ENCODE data around the gene PCDHGA3. TPM values are rescaled to one million over a fixed set of nuclear protein-coding genes. Genes with fewer than 3 reads are reported as not detected.

The PCDHGA3 gene
- polyA plus RNA-seq, 1 of the 3 experiments (the other 2 are of a cell fraction): 0.33 TPM

DNA sequence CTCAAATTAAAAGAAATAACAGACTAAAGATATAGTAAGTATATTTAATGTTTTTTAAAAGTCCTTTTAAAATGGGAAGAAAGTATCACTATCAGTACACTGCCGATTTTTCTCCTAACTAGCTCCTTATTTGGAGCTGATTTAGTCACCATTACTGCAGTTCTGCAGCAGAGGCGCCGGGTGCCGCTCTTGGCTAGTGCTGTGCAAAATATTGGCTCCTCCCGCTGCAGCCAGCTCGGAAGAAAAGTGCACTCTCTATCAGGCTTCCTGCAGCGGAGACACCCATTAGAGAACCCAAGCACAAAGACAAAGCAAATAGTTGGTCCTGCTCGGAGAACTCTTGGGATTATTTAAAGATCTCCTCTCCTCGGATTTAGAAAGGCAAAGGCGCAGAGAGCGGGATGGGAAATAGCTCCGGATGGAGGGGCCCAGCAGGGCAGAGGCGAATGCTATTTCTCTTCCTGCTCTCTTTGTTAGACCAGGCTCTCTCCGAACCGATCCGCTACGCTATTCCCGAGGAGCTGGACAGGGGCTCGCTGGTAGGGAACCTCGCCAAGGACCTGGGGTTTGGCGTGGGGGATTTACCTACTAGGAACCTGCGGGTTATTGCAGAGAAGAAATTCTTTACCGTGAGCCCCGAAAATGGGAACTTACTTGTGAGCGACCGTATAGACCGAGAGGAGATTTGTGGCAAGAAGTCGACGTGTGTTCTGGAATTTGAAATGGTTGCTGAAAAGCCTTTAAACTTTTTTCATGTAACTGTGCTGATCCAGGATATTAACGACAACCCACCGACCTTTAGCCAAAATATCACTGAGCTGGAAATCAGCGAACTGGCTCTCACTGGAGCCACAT is 26.6 kb downstream of the PCDHGA3 start, which contains the start of gene PCDHGB3 (continued):
- TF ChIP-seq, protein P1, sequence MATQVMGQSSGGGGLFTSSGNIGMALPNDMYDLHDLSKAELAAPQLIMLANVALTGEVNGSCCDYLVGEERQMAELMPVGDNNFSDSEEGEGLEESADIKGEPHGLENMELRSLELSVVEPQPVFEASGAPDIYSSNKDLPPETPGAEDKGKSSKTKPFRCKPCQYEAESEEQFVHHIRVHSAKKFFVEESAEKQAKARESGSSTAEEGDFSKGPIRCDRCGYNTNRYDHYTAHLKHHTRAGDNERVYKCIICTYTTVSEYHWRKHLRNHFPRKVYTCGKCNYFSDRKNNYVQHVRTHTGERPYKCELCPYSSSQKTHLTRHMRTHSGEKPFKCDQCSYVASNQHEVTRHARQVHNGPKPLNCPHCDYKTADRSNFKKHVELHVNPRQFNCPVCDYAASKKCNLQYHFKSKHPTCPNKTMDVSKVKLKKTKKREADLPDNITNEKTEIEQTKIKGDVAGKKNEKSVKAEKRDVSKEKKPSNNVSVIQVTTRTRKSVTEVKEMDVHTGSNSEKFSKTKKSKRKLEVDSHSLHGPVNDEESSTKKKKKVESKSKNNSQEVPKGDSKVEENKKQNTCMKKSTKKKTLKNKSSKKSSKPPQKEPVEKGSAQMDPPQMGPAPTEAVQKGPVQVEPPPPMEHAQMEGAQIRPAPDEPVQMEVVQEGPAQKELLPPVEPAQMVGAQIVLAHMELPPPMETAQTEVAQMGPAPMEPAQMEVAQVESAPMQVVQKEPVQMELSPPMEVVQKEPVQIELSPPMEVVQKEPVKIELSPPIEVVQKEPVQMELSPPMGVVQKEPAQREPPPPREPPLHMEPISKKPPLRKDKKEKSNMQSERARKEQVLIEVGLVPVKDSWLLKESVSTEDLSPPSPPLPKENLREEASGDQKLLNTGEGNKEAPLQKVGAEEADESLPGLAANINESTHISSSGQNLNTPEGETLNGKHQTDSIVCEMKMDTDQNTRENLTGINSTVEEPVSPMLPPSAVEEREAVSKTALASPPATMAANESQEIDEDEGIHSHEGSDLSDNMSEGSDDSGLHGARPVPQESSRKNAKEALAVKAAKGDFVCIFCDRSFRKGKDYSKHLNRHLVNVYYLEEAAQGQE (IDR thresholded peaks at IDR 0.05; ENCODE audit: low read depth, low read length): no peak

DNA sequence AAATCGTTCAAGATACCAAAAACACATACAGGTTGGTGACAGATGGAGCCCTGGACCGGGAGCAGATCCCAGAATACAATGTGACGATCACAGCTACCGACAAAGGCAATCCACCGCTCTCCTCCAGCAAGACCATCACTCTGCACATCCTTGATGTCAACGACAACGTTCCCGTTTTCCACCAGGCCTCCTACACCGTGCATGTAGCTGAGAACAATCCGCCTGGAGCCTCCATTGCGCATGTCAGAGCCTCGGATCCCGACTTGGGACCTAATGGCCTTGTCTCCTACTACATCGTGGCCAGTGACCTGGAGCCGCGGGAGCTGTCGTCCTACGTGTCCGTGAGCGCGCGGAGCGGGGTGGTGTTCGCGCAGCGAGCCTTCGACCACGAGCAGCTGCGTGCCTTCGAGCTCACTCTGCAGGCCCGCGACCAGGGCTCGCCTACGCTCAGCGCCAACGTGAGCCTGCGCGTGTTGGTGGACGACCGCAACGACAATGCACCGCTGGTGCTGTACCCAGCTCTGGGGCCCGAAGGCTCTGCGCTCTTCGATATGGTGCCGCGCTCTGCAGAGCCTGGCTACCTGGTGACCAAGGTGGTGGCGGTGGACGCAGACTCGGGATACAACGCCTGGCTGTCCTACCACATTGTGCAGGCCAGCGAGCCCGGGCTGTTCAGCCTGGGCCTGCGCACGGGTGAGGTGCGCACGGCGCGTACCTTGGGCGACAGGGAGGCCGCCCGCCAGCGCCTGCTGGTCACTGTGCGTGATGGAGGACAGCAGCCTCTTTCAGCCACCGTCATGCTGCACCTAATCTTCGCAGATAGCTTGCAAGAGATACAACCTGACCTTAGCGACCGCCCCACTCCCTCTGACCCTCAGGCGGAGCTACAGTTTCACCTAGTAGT is 28.2 kb downstream of the PCDHGA3 start:
- Histone ChIP-seq H3K9me2 (no peaks in the 10 kb centered on the region), H3K79me2 (ENCODE audit: insufficient read depth) (no peaks in the 10 kb centered on the region), H2AFZ (ENCODE audit: low read depth) (no peak overlapping the region), H3K4me3 (ENCODE audit: low read depth in 2 of 2, low read length in 1 of 2) (no peak overlapping the region; a peak in 1 of 4 replicates), H3K4me2 (no peak overlapping the region), H4K20me1 (ENCODE audit: insufficient read depth) (no peaks in the 10 kb centered on the region), H3K9me3 (peaks cover 7% of the 10 kb centered on the region), H3K9ac (no peak overlapping the region), H3K4me1 (ENCODE audit: control insufficient read depth in 1 of 2, insufficient read depth in 2 of 2, low read depth in 1 of 2, low read length in 1 of 2) (no peaks in the 10 kb centered on the region), H3K27ac (ENCODE audit: low read depth in 2 of 2, low read length in 1 of 2) (no peak overlapping the region), H3K27me3 (ENCODE audit: insufficient read depth) (no peaks in the 10 kb centered on the region), H3F3A (replicated peaks; ENCODE audit: insufficient read depth) (no peaks in the 10 kb centered on the region), H3K36me3 (replicated peaks in 1 of 2; ENCODE audit: control insufficient read depth in 1 of 2, insufficient read depth in 2 of 2, low read length in 1 of 2) (peaks cover 0 to 16% of the 10 kb centered on the region in 2 experiments)
- TF ChIP-seq RCOR1 (IDR thresholded peaks at IDR 0.05; ENCODE audit: low read length) (no peak), GATA2 (CRISPR knock-in tag; IDR thresholded peaks at IDR 0.05) (no peak), FOXM1 (IDR thresholded peaks at IDR 0.05; ENCODE audit: low read depth) (no peak), TCF12 (IDR thresholded peaks at IDR 0.05) (no peak), TAF1 (IDR thresholded peaks at IDR 0.05; ENCODE audit: borderline replicate concordance, low read depth, low read length) (no peak), ELF1 (IDR thresholded peaks at IDR 0.05) (no peak), FOXJ3 (CRISPR knock-in tag; IDR thresholded peaks at IDR 0.05) (no peak), RFX5 (IDR thresholded peaks at IDR 0.05; ENCODE audit: low read length) (no peak), MEF2A (IDR thresholded peaks at IDR 0.05; ENCODE audit: borderline replicate concordance, low read depth) (no peak), RXRA (IDR thresholded peaks at IDR 0.05; ENCODE audit: borderline replicate concordance, low read depth) (no peak), NFIC (IDR thresholded peaks at IDR 0.05; ENCODE audit: borderline replicate concordance) (no peak), YY1 (IDR thresholded peaks at IDR 0.05; ENCODE audit: low read depth) (no peak), POLR2AphosphoS5 (IDR thresholded peaks at IDR 0.05; ENCODE audit: low read depth, low read length) (no peak), EP300 (IDR thresholded peaks at IDR 0.05; ENCODE audit: borderline replicate concordance in 1 of 2, low read depth in 1 of 2, low read length in 1 of 2) (no peak), FOSL2 (IDR thresholded peaks at IDR 0.05; ENCODE audit: borderline replicate concordance, low read depth) (no peak)
- TF ChIP-seq, protein P2, sequence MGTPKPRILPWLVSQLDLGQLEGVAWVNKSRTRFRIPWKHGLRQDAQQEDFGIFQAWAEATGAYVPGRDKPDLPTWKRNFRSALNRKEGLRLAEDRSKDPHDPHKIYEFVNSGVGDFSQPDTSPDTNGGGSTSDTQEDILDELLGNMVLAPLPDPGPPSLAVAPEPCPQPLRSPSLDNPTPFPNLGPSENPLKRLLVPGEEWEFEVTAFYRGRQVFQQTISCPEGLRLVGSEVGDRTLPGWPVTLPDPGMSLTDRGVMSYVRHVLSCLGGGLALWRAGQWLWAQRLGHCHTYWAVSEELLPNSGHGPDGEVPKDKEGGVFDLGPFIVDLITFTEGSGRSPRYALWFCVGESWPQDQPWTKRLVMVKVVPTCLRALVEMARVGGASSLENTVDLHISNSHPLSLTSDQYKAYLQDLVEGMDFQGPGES (IDR thresholded peaks at IDR 0.05; ENCODE audit: low read depth, low read length): no peak
- TF ChIP-seq, protein P3, sequence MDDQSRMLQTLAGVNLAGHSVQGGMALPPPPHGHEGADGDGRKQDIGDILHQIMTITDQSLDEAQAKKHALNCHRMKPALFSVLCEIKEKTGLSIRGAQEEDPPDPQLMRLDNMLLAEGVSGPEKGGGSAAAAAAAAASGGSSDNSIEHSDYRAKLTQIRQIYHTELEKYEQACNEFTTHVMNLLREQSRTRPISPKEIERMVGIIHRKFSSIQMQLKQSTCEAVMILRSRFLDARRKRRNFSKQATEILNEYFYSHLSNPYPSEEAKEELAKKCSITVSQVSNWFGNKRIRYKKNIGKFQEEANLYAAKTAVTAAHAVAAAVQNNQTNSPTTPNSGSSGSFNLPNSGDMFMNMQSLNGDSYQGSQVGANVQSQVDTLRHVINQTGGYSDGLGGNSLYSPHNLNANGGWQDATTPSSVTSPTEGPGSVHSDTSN (IDR thresholded peaks at IDR 0.05): no peak
- TF ChIP-seq, protein P1 (IDR thresholded peaks at IDR 0.05; ENCODE audit: low read depth, low read length): no peak
- TF ChIP-seq, protein P4, sequence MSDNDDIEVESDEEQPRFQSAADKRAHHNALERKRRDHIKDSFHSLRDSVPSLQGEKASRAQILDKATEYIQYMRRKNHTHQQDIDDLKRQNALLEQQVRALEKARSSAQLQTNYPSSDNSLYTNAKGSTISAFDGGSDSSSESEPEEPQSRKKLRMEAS (IDR thresholded peaks at IDR 0.05; ENCODE audit: low read depth): no peak
- ChIA-PET POLR2A (no interaction called here), CTCF (interaction anchor here (0.7 to 2.8 kb wide), 6 partner anchors 11 to 192 kb away, joined by 3 to 11 read pairs (median 4); partner anchors contain the start of gene TAF7)
- WGBS (ENCODE audit: low lambda C conversion rate): 85% methylated on average over 58 of the region's 69 CpGs
- DNase-seq: no peak

All from SK-N-SH (cell line).